OCI-LY1 (cell line): ENCODE data around the gene ABCB4.

Experiments
- H2AFZ ChIP-seq: fragments of 200-600 bp; sonication (generic), shearing (Covaris generic); 2 replicates; pipeline ENCODE4 v1.6.0; 2014; ENCODE audit warnings: antibody characterized with exemption, mild to moderate bottlenecking, low read length
- H3F3A ChIP-seq: fragments of 200-600 bp; sonication (generic), shearing (Covaris generic); 2 replicates; pipeline ENCODE4 v1.6.0; 2014; ENCODE audit warnings: mild to moderate bottlenecking, antibody characterized with exemption, low read length, moderate library complexity; ENCODE audit not compliant: insufficient read depth
- H3K27ac ChIP-seq: fragments of 200-600 bp; sonication (generic); 2 replicates; pipeline ENCODE4 v1.5.1; 2014; ENCODE audit warnings: low read length, mixed run types, mild to moderate bottlenecking, low read depth; ENCODE audit not compliant: poor library complexity, severe bottlenecking
- H3K27me3 ChIP-seq: fragments of 200-600 bp; sonication (generic); 2 replicates; pipeline ENCODE4 v1.6.0; 2014; ENCODE audit warnings: antibody characterized with exemption, mild to moderate bottlenecking, low read length, moderate library complexity; ENCODE audit not compliant: insufficient read depth
- H3K36me3 ChIP-seq: fragments of 200-600 bp; sonication (generic); 2 replicates; pipeline ENCODE4 v1.6.1; 2014; ENCODE audit warnings: mild to moderate bottlenecking, antibody characterized with exemption, low read length, moderate library complexity, mixed read lengths; ENCODE audit not compliant: insufficient read depth
- H3K4me1 ChIP-seq: fragments of 200-600 bp; sonication (generic); 2 replicates; pipeline ENCODE4 v1.5.1; 2014; ENCODE audit warnings: mild to moderate bottlenecking, low read length, moderate library complexity; ENCODE audit not compliant: insufficient read depth, severe bottlenecking
- H3K4me2 ChIP-seq: fragments of 200-600 bp; sonication (generic), shearing (Covaris generic); 2 replicates; pipeline ENCODE4 v1.6.1; 2014; ENCODE audit warnings: low read length
- H3K4me3 ChIP-seq: fragments of 200-600 bp; sonication (generic); 2 replicates; pipeline ENCODE4 v1.5.1; 2014; ENCODE audit warnings: low read length, low read depth, mild to moderate bottlenecking, mixed read lengths; ENCODE audit not compliant: poor library complexity, severe bottlenecking
- H3K79me2 ChIP-seq: fragments of 200-600 bp; shearing (Covaris generic); 2 replicates; pipeline ENCODE4 v1.6.1; 2016; ENCODE audit warnings: mixed run types, low read length, mixed read lengths; ENCODE audit not compliant: insufficient read depth
- H3K9ac ChIP-seq: fragments of 200-600 bp; sonication (generic), shearing (Covaris generic); 2 replicates; pipeline ENCODE4 v1.6.1; 2014; ENCODE audit warnings: mild to moderate bottlenecking, low read length, mixed read lengths
- H3K9me2 ChIP-seq: fragments of 200-600 bp; sonication (generic), shearing (Covaris generic); 2 replicates; pipeline ENCODE4 v1.6.1; 2014; ENCODE audit warnings: low read depth, mild to moderate bottlenecking, low read length, mixed read lengths
- H3K9me3 ChIP-seq: fragments of 200-600 bp; shearing (Covaris generic); 2 replicates; pipeline ENCODE4 v1.6.1; 2014; ENCODE audit warnings: low read length, mixed read lengths
- H4K20me1 ChIP-seq: fragments of 200-600 bp; sonication (generic), shearing (Covaris generic); 2 replicates; pipeline ENCODE4 v1.6.0; 2016; ENCODE audit warnings: mild to moderate bottlenecking, low read length; ENCODE audit not compliant: insufficient read depth
- CTCF ChIP-seq: fragments of 200-600 bp; sonication (generic), shearing (Covaris generic); IDR thresholded peaks from 2 replicates; pipeline ENCODE4 v1.5.1; 2017; ENCODE audit warnings: mild to moderate bottlenecking, antibody characterized with exemption, low read length, moderate library complexity, mixed read lengths
- EZH2 ChIP-seq: fragments of 200-600 bp; sonication (generic), shearing (Covaris generic); IDR thresholded peaks from 2 replicates; pipeline ENCODE4 v1.8.0; 2017; ENCODE audit warnings: borderline replicate concordance, mixed run types, mild to moderate bottlenecking, antibody characterized with exemption, low read length, moderate library complexity, mixed read lengths

The ABCB4 gene

GRCh38 chr7:87456247-87456646 lies 19.2 kb downstream of the ABCB4 start:
- Histone ChIP-seq H3K4me1 (no peaks in the 10 kb centered on the region), H3K27ac (no peak overlapping the region), H3F3A (no peaks in the 10 kb centered on the region), H3K36me3 (peaks cover 16% of the 10 kb centered on the region), H3K9ac (no peak overlapping the region), H3K4me2 (no peak overlapping the region), H2AFZ (no peak overlapping the region), H3K9me3 (no peaks in the 10 kb centered on the region), H3K27me3 (no peaks in the 10 kb centered on the region), H3K9me2 (no peaks in the 10 kb centered on the region), H3K79me2 (no peaks in the 10 kb centered on the region), H3K4me3 (no peak overlapping the region), H4K20me1 (no peaks in the 10 kb centered on the region)
- no peak for TF ChIP-seq EZH2
- no peak for TF ChIP-seq CTCF

GRCh38 chr7:87452279-87452678 lies 23.2 kb downstream of the ABCB4 start:
- H3K27ac ChIP-seq: no peak overlapping the region
- no peaks in the 10 kb centered on the region for H3K27me3 ChIP-seq
- H3K9me3 ChIP-seq: no peaks in the 10 kb centered on the region
- H3K4me3 ChIP-seq: no peak overlapping the region
- TF ChIP-seq EZH2: no peak
- no peak; the same call in 1 of the 2 replicates for TF ChIP-seq CTCF
- peaks cover 10% of the 10 kb centered on the region for H3K4me1 ChIP-seq
- no peaks in the 10 kb centered on the region for H3F3A ChIP-seq
- peaks cover 9% of the 10 kb centered on the region; the same call in 1 of the 2 replicates for H3K36me3 ChIP-seq
- no peaks in the 10 kb centered on the region for H3K79me2 ChIP-seq
- no peaks in the 10 kb centered on the region for H4K20me1 ChIP-seq
- H3K9me2 ChIP-seq: no peaks in the 10 kb centered on the region
- H3K9ac ChIP-seq: no peak overlapping the region
- no peak overlapping the region for H3K4me2 ChIP-seq
- no peak overlapping the region for H2AFZ ChIP-seq

GRCh38 chr7:87451187-87451586 lies 24.3 kb downstream of the ABCB4 start:
- Histone ChIP-seq H3K27me3 (no peaks in the 10 kb centered on the region), H3K4me1 (peaks cover 10% of the 10 kb centered on the region), H3K79me2 (no peaks in the 10 kb centered on the region), H4K20me1 (no peaks in the 10 kb centered on the region), H3K9ac (no peak overlapping the region), H3K36me3 (peaks cover 17% of the 10 kb centered on the region; the same call in 1 of the 2 replicates), H3K9me3 (no peaks in the 10 kb centered on the region), H3F3A (no peaks in the 10 kb centered on the region), H3K4me2 (no peak overlapping the region), H3K4me3 (no peak overlapping the region), H3K9me2 (no peaks in the 10 kb centered on the region), H2AFZ (no peak overlapping the region), H3K27ac (no peak overlapping the region)
- TF ChIP-seq CTCF: no peak
- no peak for TF ChIP-seq EZH2
